H1 (cell line): ENCODE measurements around the gene KTI12. TPM values are rescaled to one million over a fixed set of nuclear protein-coding genes. Genes with fewer than 3 reads are reported as not detected.

ENCODE experiments used
- MAFK ChIP-seq: IDR thresholded peaks from 2 replicates; pipeline ENCODE4 v1.6.1; 2012; ENCODE audit warnings: low read depth, mild to moderate bottlenecking, improper control_type of control experiment, low read length
- TEAD4 ChIP-seq: IDR thresholded peaks from 2 replicates; pipeline ENCODE4 v1.6.1; 2012; ENCODE audit warnings: low read depth, low read length, inconsistent platforms, mixed read lengths
- polyA plus RNA-seq, 7 experiments: library from polyadenylated mRNA; depleted of rRNA in 3 of 7; stranded (reverse) in 5 of 7; unstranded in 2 of 7; fragments of >200 nt in 5 of 7; fragments of 200-250 nt in 2 of 7; gene quantifications; 1 replicate in 5 of 7; 2 replicates in 1 of 7; 4 replicates in 1 of 7; pipeline versions ENCODE4 v1.2.1 to v1.2.3, GENCODE V29; 2011 to 2013; ENCODE audit warnings: missing spikeins in 2 of 7, mixed read lengths in 2 of 7
- total RNA-seq: library from RNA; stranded (reverse); fragmentation: NEBNext Ultra II Directional; extraction: Animal tissue kit (Norgen Biotek cat#: 25700); gene quantifications from 2 replicates; pipeline ENCODE4 v1.2.1, GENCODE V29; 2021

Gene KTI12
- total and polyA plus RNA-seq, 2 of the 8 experiments (the other 6 are each of a cell fraction or from before 2014, with no cell fraction given): 7.5 to 16.2 TPM

GRCh38 chr1:52033190-52034049 is at the start of gene KTI12 (continued):
- TF ChIP-seq MAFK (no peak), TEAD4 (no peak)
